ENCODE measurements around the gene CYP4F2. TPM values are rescaled to one million over a fixed set of nuclear protein-coding genes. Genes with fewer than 3 reads are reported as not detected.
"Not testable (repeated sequence)": the region's sequence is repeated elsewhere in the genome, so short reads cannot be mapped to it uniquely, and the experiment has no call there.

Gene CYP4F2
- total and polyA plus RNA-seq, 7 experiments from 2014 or later, result 0.42 TPM; not detected in 6

GRCh38 chr19:15902898-15903297, 5.0 kb upstream of the CYP4F2 start:
- peaks cover 0 to 32% (median 9%) of the 10 kb centered on the region in 11 donors for H3K9me3 Mint-ChIP-seq
- H3K36me3 ChIP-seq (ENCODE audit: control insufficient read depth in 2 of 3, insufficient read depth in 3 of 3, low read length in 3 of 3); intact Hi-C loops (cut with micrococcal nuclease); H3K27ac ChIP-seq (ENCODE audit: low read depth, low read length); DNase-seq; H3K9me3 ChIP-seq (ENCODE audit: control insufficient read depth in 2 of 3, low read length in 3 of 3); H3K27me3 ChIP-seq (ENCODE audit: control insufficient read depth in 2 of 2, insufficient read depth in 2 of 2, low read length in 2 of 2); H3K27ac Mint-ChIP-seq; CTCF ChIA-PET; H3K4me3 ChIP-seq (ENCODE audit: low read length); ATAC-seq; H3K4me1 ChIP-seq (ENCODE audit: control insufficient read depth in 2 of 2, insufficient read depth in 2 of 2, low read length in 2 of 2); H3K36me3 Mint-ChIP-seq; POLR2A ChIA-PET; H3K4me3 Mint-ChIP-seq: not testable (repeated sequence)
- H3K27me3 Mint-ChIP-seq, result peaks cover 33 to 64% (median 56%) of the 10 kb centered on the region in 5 donors
- H3K4me1 Mint-ChIP-seq, result peaks cover 0 to 12% (median 6%) of the 10 kb centered on the region in 7 donors

- H3K27me3 Mint-ChIP-seq, result peaks cover 34 to 60% (median 53%) of the 10 kb centered on the region in 5 donors
- no peaks in the 10 kb centered on the region for H3K9me3 ChIP-seq (ENCODE audit: control insufficient read depth in 2 of 3, low read length in 3 of 3)
- CTCF ChIA-PET, result no interaction called here
Measured at GRCh38 chr19:15902254-15902653, 4.4 kb upstream of the CYP4F2 start.

GRCh38 chr19:15900504-15900903, 2.6 kb upstream of the CYP4F2 start:
- Histone ChIP-seq H3K27ac (ENCODE audit: low read depth, low read length) (no peak overlapping the region), H3K4me1 (ENCODE audit: control insufficient read depth in 2 of 2, insufficient read depth in 2 of 2, low read length in 2 of 2) (no peaks in the 10 kb centered on the region), H3K4me3 (ENCODE audit: low read length) (no peak overlapping the region), H3K9me3 (ENCODE audit: control insufficient read depth in 2 of 3, low read length in 3 of 3) (no peaks in the 10 kb centered on the region), H3K36me3 (ENCODE audit: control insufficient read depth in 2 of 3, insufficient read depth in 3 of 3, low read length in 3 of 3) (no peaks in the 10 kb centered on the region), H3K27me3 (ENCODE audit: control insufficient read depth in 2 of 2, insufficient read depth in 2 of 2, low read length in 2 of 2) (no peaks in the 10 kb centered on the region)
- CTCF ChIA-PET, result no interaction called here
- POLR2A ChIA-PET, result no interaction called here
- ATAC-seq (peak; percentile 18), DNase-seq (no peak)
- H3K27me3 Mint-ChIP-seq, result peaks cover 40 to 56% (median 51%) of the 10 kb centered on the region in 5 donors
- peak overlapping the region in 8 of 10 donors; percentile 71 to 92 (median 84) for H3K4me3 Mint-ChIP-seq
- intact Hi-C loops (cut with micrococcal nuclease), result no loop called here
- peaks cover 0 to 20% (median 4%) of the 10 kb centered on the region in 11 donors for H3K9me3 Mint-ChIP-seq
- peak overlapping the region in 1 of 9 donors; percentile 27 for H3K27ac Mint-ChIP-seq
- H3K36me3 Mint-ChIP-seq, result peaks cover 0 to 5% (median 0%) of the 10 kb centered on the region in 5 donors
- peaks cover 0 to 15% (median 7%) of the 10 kb centered on the region in 7 donors for H3K4me1 Mint-ChIP-seq

More at GRCh38 chr19:15902254-15902653, 4.4 kb upstream of the CYP4F2 start:
- H3K36me3 Mint-ChIP-seq, result peaks cover 0 to 5% (median 0%) of the 10 kb centered on the region in 5 donors
- POLR2A ChIA-PET, result interaction anchor here (0.6 kb wide), 1 partner anchor 744 kb away, joined by 3 read pairs; no protein-coding TSS in a partner anchor
- peaks cover 0 to 12% (median 6%) of the 10 kb centered on the region in 7 donors for H3K4me1 Mint-ChIP-seq
- Histone ChIP-seq H3K4me3 (ENCODE audit: low read length) (no peak overlapping the region), H3K27ac (ENCODE audit: low read depth, low read length) (no peak overlapping the region), H3K27me3 (ENCODE audit: control insufficient read depth in 2 of 2, insufficient read depth in 2 of 2, low read length in 2 of 2) (no peaks in the 10 kb centered on the region), H3K36me3 (ENCODE audit: control insufficient read depth in 2 of 3, insufficient read depth in 3 of 3, low read length in 3 of 3) (no peaks in the 10 kb centered on the region), H3K4me1 (ENCODE audit: control insufficient read depth in 2 of 2, insufficient read depth in 2 of 2, low read length in 2 of 2) (no peaks in the 10 kb centered on the region)
- ATAC-seq (no peak), DNase-seq (no peak)
- no peak overlapping the region for H3K27ac Mint-ChIP-seq
- no peak overlapping the region for H3K4me3 Mint-ChIP-seq
- intact Hi-C loops (cut with micrococcal nuclease), result no loop called here
- peaks cover 0 to 28% (median 6%) of the 10 kb centered on the region in 11 donors for H3K9me3 Mint-ChIP-seq

DNA sequence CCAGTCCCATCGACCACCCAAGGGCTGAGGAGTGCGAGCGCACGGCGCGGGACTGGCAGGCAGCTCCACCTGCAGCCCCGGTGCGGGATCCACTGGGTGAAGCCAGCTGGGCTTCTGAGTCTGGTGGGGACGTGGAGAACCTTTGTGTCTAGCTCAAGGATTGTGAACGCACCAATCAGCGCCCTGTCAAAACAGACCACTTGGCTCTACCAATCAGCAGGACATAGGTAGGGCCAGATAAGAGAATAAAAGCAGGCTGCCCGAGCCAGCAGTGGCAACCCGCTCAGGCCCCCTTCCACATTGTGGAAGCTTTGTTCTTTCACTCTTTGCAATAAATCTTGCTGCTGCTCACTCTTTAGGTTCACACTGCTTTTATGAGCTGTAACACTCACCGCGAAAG, 2.2 kb upstream of the CYP4F2 start:
- intact Hi-C loops (cut with micrococcal nuclease); H3K9me3 ChIP-seq (ENCODE audit: control insufficient read depth in 2 of 3, low read length in 3 of 3); POLR2A ChIA-PET; DNase-seq; H3K27ac ChIP-seq (ENCODE audit: low read depth, low read length); H3K27me3 ChIP-seq (ENCODE audit: control insufficient read depth in 2 of 2, insufficient read depth in 2 of 2, low read length in 2 of 2); ATAC-seq; H3K36me3 Mint-ChIP-seq; H3K4me1 ChIP-seq (ENCODE audit: control insufficient read depth in 2 of 2, insufficient read depth in 2 of 2, low read length in 2 of 2); H3K4me3 ChIP-seq (ENCODE audit: low read length); H3K36me3 ChIP-seq (ENCODE audit: control insufficient read depth in 2 of 3, insufficient read depth in 3 of 3, low read length in 3 of 3); CTCF ChIA-PET: not testable (repeated sequence)
- H3K4me1 Mint-ChIP-seq, result peaks cover 0 to 15% (median 7%) of the 10 kb centered on the region in 7 donors
- H3K9me3 Mint-ChIP-seq, result peaks cover 0 to 17% (median 4%) of the 10 kb centered on the region in 11 donors
- H3K27ac Mint-ChIP-seq, result peak overlapping the region in 1 of 9 donors; percentile 27
- peak overlapping the region in 8 of 10 donors; percentile 71 to 92 (median 84) for H3K4me3 Mint-ChIP-seq
- H3K27me3 Mint-ChIP-seq, result peaks cover 36 to 54% (median 51%) of the 10 kb centered on the region in 5 donors

DNA sequence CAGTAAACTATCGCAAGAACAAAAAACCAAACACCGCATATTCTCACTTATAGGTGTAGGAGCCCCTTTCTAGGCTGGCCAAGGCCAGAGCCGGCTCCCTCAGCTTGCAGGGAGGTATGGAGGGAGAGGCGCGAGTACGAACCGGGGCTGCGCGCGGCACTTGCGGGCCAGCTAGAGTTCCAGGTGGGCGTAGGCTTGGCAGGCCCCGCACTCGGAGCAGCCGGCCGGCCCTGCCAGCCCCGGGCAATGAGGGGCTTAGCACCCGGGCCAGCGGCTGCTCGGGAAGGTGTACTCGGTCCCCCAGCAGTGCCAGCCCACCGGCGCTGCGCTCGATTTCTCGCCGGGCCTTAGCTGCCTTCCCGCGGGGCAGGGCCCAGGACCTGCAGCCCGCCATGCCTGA, 1.7 kb upstream of the CYP4F2 start:
- CTCF ChIA-PET; H3K27ac ChIP-seq (ENCODE audit: low read depth, low read length); H3K27me3 ChIP-seq (ENCODE audit: control insufficient read depth in 2 of 2, insufficient read depth in 2 of 2, low read length in 2 of 2); POLR2A ChIA-PET; H3K36me3 ChIP-seq (ENCODE audit: control insufficient read depth in 2 of 3, insufficient read depth in 3 of 3, low read length in 3 of 3); H3K9me3 ChIP-seq (ENCODE audit: control insufficient read depth in 2 of 3, low read length in 3 of 3); H3K36me3 Mint-ChIP-seq; H3K27ac Mint-ChIP-seq; H3K4me1 ChIP-seq (ENCODE audit: control insufficient read depth in 2 of 2, insufficient read depth in 2 of 2, low read length in 2 of 2); H3K4me3 ChIP-seq (ENCODE audit: low read length); intact Hi-C loops (cut with micrococcal nuclease); ATAC-seq; DNase-seq: not testable (repeated sequence)
- Mint-ChIP-seq H3K4me3 (peak overlapping the region in 5 of 10 donors; percentile 37 to 83 (median 68)), H3K27me3 (peaks cover 32 to 52% (median 47%) of the 10 kb centered on the region in 5 donors), H3K9me3 (peaks cover 0 to 12% (median 1%) of the 10 kb centered on the region in 11 donors), H3K4me1 (peaks cover 0 to 15% (median 7%) of the 10 kb centered on the region in 7 donors)

DNA sequence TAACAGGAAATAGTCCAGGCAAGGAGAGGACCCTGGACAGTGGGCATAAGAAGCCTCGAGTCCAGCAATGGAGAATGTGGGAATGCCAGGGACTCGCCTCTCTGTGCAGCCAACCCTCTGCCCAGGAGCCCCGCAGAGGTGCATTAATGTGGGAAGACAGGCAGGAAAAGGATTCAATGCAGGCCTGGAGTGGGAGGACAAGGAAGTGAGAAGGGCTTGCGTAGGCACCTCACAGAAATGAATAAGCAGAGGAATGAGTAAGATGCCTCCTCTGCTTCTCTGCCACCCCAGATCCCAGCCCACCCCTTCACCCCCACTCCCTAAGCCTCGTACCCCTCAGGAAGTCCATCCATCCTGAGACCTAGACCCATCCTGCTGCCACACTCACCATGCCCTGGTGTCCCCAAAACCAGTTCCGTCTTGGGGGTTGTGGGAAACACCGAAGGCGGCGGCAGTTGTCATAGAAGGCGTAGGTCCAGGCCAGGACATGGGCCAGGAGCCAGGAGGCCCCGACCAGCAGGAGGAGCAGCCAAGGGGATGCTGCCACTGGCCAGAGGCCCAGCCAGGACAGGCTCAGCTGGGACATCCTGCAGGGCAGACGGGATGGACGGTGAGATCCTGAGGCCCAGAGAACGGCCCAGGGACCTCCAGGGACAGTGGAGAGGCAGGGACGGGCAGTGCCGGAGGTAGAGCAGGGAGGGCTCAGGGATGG, 692 bp downstream of the CYP4F2 start:
- no peaks in the 10 kb centered on the region for H3K4me1 ChIP-seq (ENCODE audit: control insufficient read depth in 2 of 2, insufficient read depth in 2 of 2, low read length in 2 of 2)
- no peak overlapping the region for H3K4me3 Mint-ChIP-seq
- no peak overlapping the region for H3K27ac Mint-ChIP-seq
- ChIA-PET CTCF (interaction anchor here (0.5 kb wide), 1 partner anchor 527 kb away, joined by 6 read pairs; no protein-coding TSS in a partner anchor), POLR2A (no interaction called here)
- no peaks in the 10 kb centered on the region for H3K36me3 ChIP-seq (ENCODE audit: control insufficient read depth in 2 of 3, insufficient read depth in 3 of 3, low read length in 3 of 3)
- no peak overlapping the region for H3K27ac ChIP-seq (ENCODE audit: low read depth, low read length)
- peaks cover 30 to 51% (median 34%) of the 10 kb centered on the region in 5 donors for H3K27me3 Mint-ChIP-seq
- peaks cover 0 to 3% (median 0%) of the 10 kb centered on the region in 11 donors for H3K9me3 Mint-ChIP-seq
- intact Hi-C loops (cut with micrococcal nuclease), result no loop called here
- DNase-seq (no peak), ATAC-seq (no peak)
- H3K36me3 Mint-ChIP-seq, result peaks cover 0 to 4% (median 0%) of the 10 kb centered on the region in 5 donors
- no peaks in the 10 kb centered on the region for H3K9me3 ChIP-seq (ENCODE audit: control insufficient read depth in 2 of 3, low read length in 3 of 3)
- H3K27me3 ChIP-seq (ENCODE audit: control insufficient read depth in 2 of 2, insufficient read depth in 2 of 2, low read length in 2 of 2), result no peaks in the 10 kb centered on the region
- no peak overlapping the region for H3K4me3 ChIP-seq (ENCODE audit: low read length)
- peaks cover 0 to 15% (median 7%) of the 10 kb centered on the region in 7 donors for H3K4me1 Mint-ChIP-seq
